ENCODE measurements around the gene ALDH16A1.

GRCh38 chr19:49411681-49412326 is 41.2 kb upstream of the ALDH16A1 start:
- no peak for TF ChIP-seq POLR2AphosphoS5 (IDR thresholded peaks at IDR 0.05; ENCODE audit: low read depth, low read length)
- no peak for TF ChIP-seq POLR2A (IDR thresholded peaks at IDR 0.05; ENCODE audit: low read depth, low read length)
- TF ChIP-seq TAF1 (IDR thresholded peaks at IDR 0.05; ENCODE audit: borderline replicate concordance, low read depth, low read length), result no peak

Measured in GM12892 (cell line).